Ascending aorta (tissue), 2 donors: ENCODE data around the gene CITED4. TPM values are rescaled to one million over a fixed set of nuclear protein-coding genes. Genes with fewer than 3 reads are reported as not detected.

Source experiments
- DNase-seq, 2 donors: peaks; one replicate each; pipeline ENCODE4 v3.0.0-alpha.2; 2019; ENCODE audit warnings: low spot score in 2 of 2
- H3K27ac ChIP-seq, 2 donors: fragments of 200-600 bp; sonication (generic); one replicate each; pipeline ENCODE4 v1.5.1; 2016 to 2017; ENCODE audit warnings: mild to moderate bottlenecking in 1 of 2
- H3K27me3 ChIP-seq: fragments of 200-600 bp; sonication (generic); one replicate; pipeline ENCODE4 v1.5.1; 2017
- H3K36me3 ChIP-seq, 2 donors: fragments of 200-600 bp; sonication (generic); one replicate each; pipeline ENCODE4 v1.5.1; 2016
- H3K4me1 ChIP-seq, 2 donors: fragments of 200-600 bp; sonication (generic); one replicate each; pipeline ENCODE4 v1.5.1; 2016 to 2017; ENCODE audit warnings: mild to moderate bottlenecking in 1 of 2
- H3K4me3 ChIP-seq, 2 donors: fragments of 200-600 bp; sonication (generic); one replicate each; pipeline ENCODE4 v1.5.1; 2016 to 2017; ENCODE audit warnings: mild to moderate bottlenecking in 1 of 2
- H3K9me3 ChIP-seq, 2 donors: fragments of 200-600 bp; sonication (generic); one replicate each; pipeline ENCODE4 v1.5.1; 2016
- CTCF ChIP-seq, 3 experiments: fragments of 200-600 bp in 2 of 3; fragments of 450-650 bp in 1 of 3; sonication (generic) in 2 of 3; IDR thresholded peaks; one replicate each; pipeline ENCODE4 v1.5.1; 2016 to 2019; ENCODE audit warnings: antibody characterized with exemption in 3 of 3, mild to moderate bottlenecking in 1 of 3, moderate library complexity in 1 of 3
- intact Hi-C: fragments of 100-400 bp; cut with DNase I; formaldehyde crosslinking; loops from one replicate; pipeline ENCODE4 v1.15.1; 2023
- total RNA-seq: library from RNA; depleted of rRNA; stranded (reverse); fragments of >200 nt; gene quantifications from one replicate; pipeline ENCODE4 v1.1.0, GENCODE V29; 2016

CITED4 gene
- total RNA-seq, 1 donor from 2014 or later, result 47.6 TPM

- intact Hi-C loops, result no loop called here
- Histone ChIP-seq H3K27me3 (no peaks in the 10 kb centered on the region), H3K36me3 (no peaks in the 10 kb centered on the region), H3K4me1 (peaks cover 0 to 8% of the 10 kb centered on the region in 2 donors), H3K4me3 (no peak overlapping the region), H3K9me3 (no peaks in the 10 kb centered on the region), H3K27ac (no peak overlapping the region)
- no peak for TF ChIP-seq CTCF (IDR thresholded peaks at IDR 0.05)
- no peak for DNase-seq
These were observed 44.7 kb upstream of the CITED4 start for GRCh38 chr1:40906781-40907400.

- Histone ChIP-seq H3K4me3 (no peak overlapping the region), H3K27me3 (no peaks in the 10 kb centered on the region), H3K4me1 (peaks cover 0 to 12% of the 10 kb centered on the region in 2 donors), H3K9me3 (no peaks in the 10 kb centered on the region), H3K27ac (no peak overlapping the region), H3K36me3 (no peaks in the 10 kb centered on the region)
- no peak for TF ChIP-seq CTCF (IDR thresholded peaks at IDR 0.05)
- intact Hi-C loops, result no loop called here
- DNase-seq, result no peak
These were observed 42.9 kb upstream of the CITED4 start for GRCh38 chr1:40905061-40905460.

- Histone ChIP-seq H3K27me3 (no peaks in the 10 kb centered on the region), H3K27ac (peak overlapping the region in 1 of 2 donors; percentile 58), H3K9me3 (no peaks in the 10 kb centered on the region), H3K4me3 (no peak overlapping the region), H3K36me3 (no peaks in the 10 kb centered on the region), H3K4me1 (peaks cover 0 to 20% of the 10 kb centered on the region in 2 donors)
- no peak for TF ChIP-seq CTCF (IDR thresholded peaks at IDR 0.05)
- DNase-seq, result no peak
- intact Hi-C loops, result loop anchor here (5.0 kb wide), 2 partner anchors 34 to 41 kb away; partner anchors contain the start of gene CITED4
These were observed 40.9 kb upstream of the CITED4 start for GRCh38 chr1:40903106-40903505.

GRCh38 chr1:40901886-40902852, 40.0 kb upstream of the CITED4 start:
- no peaks in the 10 kb centered on the region for H3K27me3 ChIP-seq
- no peak for TF ChIP-seq CTCF (IDR thresholded peaks at IDR 0.05)
- no peak overlapping the region for H3K4me3 ChIP-seq
- peaks cover 0 to 29% of the 10 kb centered on the region in 2 donors for H3K4me1 ChIP-seq
- intact Hi-C loops, result loop anchor here (5.0 kb wide), 2 partner anchors 35 to 40 kb away; partner anchors contain the start of gene CITED4
- H3K36me3 ChIP-seq, result no peaks in the 10 kb centered on the region
- H3K9me3 ChIP-seq, result no peaks in the 10 kb centered on the region
- peak in 1 of 2 donors; percentile 83 for DNase-seq
- H3K27ac ChIP-seq, result peak overlapping the region; percentile 58 to 61

GRCh38 chr1:40899230-40899870, 37.2 kb upstream of the CITED4 start:
- Histone ChIP-seq H3K4me3 (no peak overlapping the region), H3K27ac (peak overlapping the region in 1 of 2 donors; percentile 25), H3K9me3 (peaks cover 4 to 13% of the 10 kb centered on the region in 2 donors), H3K4me1 (peaks cover 0 to 29% of the 10 kb centered on the region in 2 donors), H3K27me3 (no peaks in the 10 kb centered on the region), H3K36me3 (no peaks in the 10 kb centered on the region)
- DNase-seq, result no peak
- no peak for TF ChIP-seq CTCF (IDR thresholded peaks at IDR 0.05)
- intact Hi-C loops, result no loop called here
